K562 (cell line): ENCODE measurements around the gene AOC1. TPM values are rescaled to one million over a fixed set of nuclear protein-coding genes. Genes with fewer than 3 reads are reported as not detected.

Experiments
- ATAC-seq: fragments of 200-7000 bp; cut with Tn5 transposase; 3 replicates; pipeline ENCODE4 v1.9.1; 2020; ENCODE audit warnings: moderate library complexity
- BruUV-seq: library from RNA; stranded (reverse); fragments of 400-500 nt; replicated peaks from 2 replicates; lab custom pipeline; 2021; lab: Mats Ljungman, UMichigan
- CTCF ChIA-PET: fragments of 300-600 bp; formaldehyde crosslinking; extraction: SDS; loops from one replicate; lab custom pipeline; 2021; ENCODE audit warnings: low intra/inter-chr PET ratio; lab: Yijun Ruan, JAX
- POLR2A ChIA-PET: fragments of 300-600, 350-650 bp; sonication (Branson Sonifier 250); formaldehyde crosslinking; extraction: SDS; loops from one replicate; lab custom pipeline; 2021; ENCODE audit warnings: antibody characterized with exemption, inconsistent platforms; lab: Yijun Ruan, JAX
- DNase-seq, 4 experiments: peaks; one replicate each; pipeline versions ENCODE4 v3.0.0 to v3.0.0-alpha.2; 2011 to 2018; ENCODE audit warnings: low spot score in 3 of 4, mixed read lengths in 3 of 4; ENCODE audit errors: extremely low read depth in 1 of 4
- FAIRE-seq: peaks from 2 replicates; lab custom pipeline; 2011; peaks lifted over from hg19 to GRCh38; lab: Jason Lieb, UNC
- H2AFZ ChIP-seq: 2 replicates; pipeline ENCODE4 v1.6.0; 2011; ENCODE audit warnings: low read depth, low read length, control low read depth, inconsistent platforms
- H3K27ac ChIP-seq: fragments of 200-600 bp; 3 replicates; pipeline ENCODE4 v1.8.0; 2011; ENCODE audit warnings: low read depth, mild to moderate bottlenecking, control low read depth, inconsistent platforms, low read length, moderate library complexity, mixed read lengths; ENCODE audit errors: extremely low read depth
- H3K27me3 ChIP-seq, 2 experiments: fragments of 300-600 bp in 1 of 2; 2 replicates in 1 of 2; 3 replicates in 1 of 2; pipeline versions ENCODE4 v1.6.0 to v1.8.0; 2011; ENCODE audit warnings: inconsistent platforms in 2 of 2, low read length in 2 of 2, mild to moderate bottlenecking in 1 of 2, mixed read lengths in 1 of 2, moderate library complexity in 1 of 2; ENCODE audit not compliant: control insufficient read depth in 2 of 2, insufficient read depth in 2 of 2
- H3K36me3 ChIP-seq: fragments of 300-600 bp; 3 replicates; pipeline ENCODE4 v1.8.0; 2011; ENCODE audit warnings: mild to moderate bottlenecking, low read length, inconsistent platforms; ENCODE audit not compliant: control insufficient read depth, insufficient read depth
- H3K4me1 ChIP-seq, 2 experiments: fragments of 200-600 bp in 1 of 2; replicated peaks in 1 of 2; 2 replicates in 1 of 2; 3 replicates in 1 of 2; pipeline versions ENCODE4 v1.5.1 to v1.8.0; 2011; ENCODE audit warnings: inconsistent platforms in 2 of 2, low read length in 2 of 2, mild to moderate bottlenecking in 1 of 2, mixed read lengths in 1 of 2, moderate library complexity in 1 of 2; ENCODE audit not compliant: control insufficient read depth in 2 of 2, insufficient read depth in 2 of 2
- H3K4me2 ChIP-seq: 2 replicates; pipeline ENCODE4 v1.6.1; 2011; ENCODE audit warnings: low read length, control low read depth, inconsistent platforms, mixed read lengths; ENCODE audit not compliant: insufficient read depth
- H3K4me3 ChIP-seq: fragments of 200-600 bp; sonication (generic), shearing (Covaris generic); 2 replicates; pipeline ENCODE4 v1.5.1; 2016; ENCODE audit warnings: control low read depth, inconsistent platforms
- H3K79me2 ChIP-seq: fragments of 200-600 bp; 3 replicates; pipeline ENCODE4 v1.8.0; 2011; ENCODE audit warnings: low read length, inconsistent platforms; ENCODE audit not compliant: control insufficient read depth, insufficient read depth
- H3K9ac ChIP-seq, 2 experiments: 2 replicates each; pipeline versions ENCODE4 v1.6.0 to v1.6.1; 2011; ENCODE audit warnings: low read depth in 2 of 2, low read length in 2 of 2, control low read depth in 1 of 2, inconsistent platforms in 1 of 2, mild to moderate bottlenecking in 1 of 2, mixed read lengths in 1 of 2; ENCODE audit not compliant: insufficient read depth in 1 of 2
- H3K9me1 ChIP-seq: one replicate; pipeline ENCODE4 v1.6.0; 2011; ENCODE audit warnings: inconsistent platforms, mild to moderate bottlenecking, low read length, moderate library complexity; ENCODE audit not compliant: control insufficient read depth, insufficient read depth
- H3K9me3 ChIP-seq: replicated peaks from 2 replicates; pipeline ENCODE4 v1.5.1; 2011; ENCODE audit warnings: low read depth, low read length, inconsistent platforms; ENCODE audit not compliant: control insufficient read depth, insufficient read depth
- H4K20me1 ChIP-seq: replicated peaks from 2 replicates; pipeline ENCODE4 v1.6.1; 2011; ENCODE audit warnings: low read length, inconsistent platforms, mixed read lengths; ENCODE audit not compliant: control insufficient read depth, insufficient read depth
- ARID4B ChIP-seq: sonication (generic); formaldehyde crosslinking; IDR thresholded peaks from 2 replicates; pipeline ENCODE4 v1.8.0; 2022; ENCODE audit warnings: mild to moderate bottlenecking, missing genetic modification reagents
- GABPB1 ChIP-seq: sonication (generic); formaldehyde crosslinking; IDR thresholded peaks from 2 replicates; pipeline ENCODE4 v1.8.0; 2022; ENCODE audit warnings: mild to moderate bottlenecking, missing genetic modification reagents
- GABPB2 ChIP-seq: fragments of 250-450 bp; sonication (Bioruptor Pico); conservative IDR thresholded peaks from 2 replicates; pipeline ENCODE4 v1.5.1; 2021; ENCODE audit warnings: mild to moderate bottlenecking
- HNRNPLL ChIP-seq: fragments of 200-400 bp; formaldehyde crosslinking; IDR thresholded peaks from 2 replicates; pipeline ENCODE4 v1.6.1; 2017; ENCODE audit warnings: low read length, low read depth, mild to moderate bottlenecking; ENCODE audit not compliant: poor library complexity, severe bottlenecking
- ILK ChIP-seq: fragments of 450-650 bp; IDR thresholded peaks from 2 replicates; pipeline ENCODE4 v1.6.1; 2016; ENCODE audit warnings: missing genetic modification characterization, low read depth, mild to moderate bottlenecking, missing compliant biosample characterization, moderate library complexity, borderline replicate concordance
- KLF6 ChIP-seq: fragments of 250-450 bp; sonication (Bioruptor Pico); IDR thresholded peaks from 2 replicates; pipeline ENCODE4 v1.4.0; 2020; ENCODE audit warnings: mild to moderate bottlenecking, moderate library complexity, borderline replicate concordance
- RFX5 ChIP-seq: IDR thresholded peaks from 2 replicates; pipeline ENCODE4 v1.6.1; 2011; ENCODE audit warnings: low read depth, mild to moderate bottlenecking, improper control_type of control experiment, low read length
- SIRT6 ChIP-seq: IDR thresholded peaks from one replicate; pipeline ENCODE4 v1.6.1; 2012; ENCODE audit warnings: low read depth, mild to moderate bottlenecking, control low read depth, inconsistent platforms, low read length, moderate library complexity
- STAT6 ChIP-seq: sonication (generic); formaldehyde crosslinking; IDR thresholded peaks from 2 replicates; pipeline ENCODE4 v1.8.1; 2023; ENCODE audit warnings: mild to moderate bottlenecking, missing genetic modification reagents
- TCF7 ChIP-seq: sonication (generic); IDR thresholded peaks from 2 replicates; pipeline ENCODE4 v1.6.1; 2016; ENCODE audit warnings: antibody characterized with exemption, borderline replicate concordance
- ZNF212 ChIP-seq: fragments of 450-650 bp; formaldehyde crosslinking; IDR thresholded peaks from 2 replicates; pipeline ENCODE4 v1.4.0; 2020; ENCODE audit warnings: mild to moderate bottlenecking
- ZNF551 ChIP-seq: fragments of 250-450 bp; sonication (Bioruptor Pico); IDR thresholded peaks from 2 replicates; pipeline ENCODE4 v1.5.0; 2021; ENCODE audit warnings: mild to moderate bottlenecking, moderate library complexity
- ZNF644 ChIP-seq: fragments of 200-800 bp; sonication (Bioruptor generic); IDR thresholded peaks from 2 replicates; pipeline ENCODE4 v1.6.1; 2016; ENCODE audit warnings: low read depth, missing genetic modification characterization, missing compliant biosample characterization
- WGBS: fragments of 100-300 bp; shearing (Covaris generic); methylation state at CpG from one replicate; pipeline ENCODE4 v1.1.6; 2016; ENCODE audit warnings: low coverage, mixed read lengths; ENCODE audit not compliant: insufficient coverage; ENCODE audit errors: missing lambda C conversion rate; 5-methylcytosine and 5-hydroxymethylcytosine counted together
- in situ Hi-C: fragments of 300-500 bp; cut with MboI; formaldehyde crosslinking; loops from 4 replicates; pipeline ENCODE4 v1.15.0; 2018; ENCODE audit warnings: inconsistent platforms, mixed read lengths
- intact Hi-C: fragments of 100-400 bp; cut with micrococcal nuclease; formaldehyde crosslinking; loops from 2 replicates; pipeline ENCODE4 v1.14.2; 2022
- polyA plus RNA-seq, 8 experiments: library from polyadenylated mRNA; depleted of rRNA in 4 of 8; stranded (reverse) in 5 of 8; unstranded in 3 of 8; fragments of >200 nt; fragmentation: Nextera tagmentation in 2 of 8; fragmentation: Illumina TruSeq in 1 of 8; extraction: Ambion mirVana in 2 of 8; extraction: Trizol in 1 of 8; gene quantifications; 2 replicates each; pipeline versions ENCODE4 v1.2.1 to v1.2.3, GENCODE V29; 2011 to 2014; ENCODE audit warnings: inconsistent platforms in 1 of 8, missing spikeins in 1 of 8
- total RNA-seq, 7 experiments: library from RNA; depleted of rRNA in 6 of 7; stranded (reverse); fragments of >200 nt in 6 of 7; fragmentation: Illumina TruSeq in 2 of 7; extraction: Trizol in 2 of 7; gene quantifications; 2 replicates each; pipeline versions ENCODE4 v1.2.1 to v1.2.3, GENCODE V29; 2011 to 2021; ENCODE audit warnings: low replicate concordance in 1 of 7

The AOC1 gene
- total and polyA plus RNA-seq, 9 of the 15 experiments (the other 6 are each of a cell fraction or from before 2014, with no cell fraction given), result not detected

GRCh38 chr7:150862356-150862755, 10.0 kb downstream of the AOC1 start (continued):
- TF ChIP-seq ARID4B (CRISPR knock-in tag) (no peak), HNRNPLL (no peak), ZNF644 (tag) (no peak), KLF6 (CRISPR knock-in tag) (no peak)
- TF ChIP-seq, all 486 proteins: peak for 0

- no peak overlapping the region for H3K9ac ChIP-seq
- intact Hi-C loops, result no loop called here
- no peaks in the 10 kb centered on the region for H3K9me3 ChIP-seq
- peaks cover 57 to 84% of the 10 kb centered on the region in 2 experiments for H3K27me3 ChIP-seq
- POLR2A ChIA-PET, result interaction anchor here (1.0 to 1.7 kb wide), 2 partner anchors 13 to 76 kb away, joined by 3 to 7 read pairs; no protein-coding TSS in a partner anchor
- H3K4me1 ChIP-seq, result peaks cover 0 to 3% of the 10 kb centered on the region in 2 experiments; a peak in 1 of 5 replicates
- no peaks in the 10 kb centered on the region for H3K36me3 ChIP-seq
- H3K9me1 ChIP-seq, result no peaks in the 10 kb centered on the region
- H3K4me2 ChIP-seq, result no peak overlapping the region
- BruUV-seq, result no TSS peak
- ATAC-seq (no peak), FAIRE-seq (no peak), DNase-seq (peak in 1 of 4 experiments; percentile 4)
- H3K79me2 ChIP-seq, result no peaks in the 10 kb centered on the region
- WGBS, result 2% methylated on average over 6 of the region's 6 CpGs
- in situ Hi-C loops, result no loop called here
- CTCF ChIA-PET, result no interaction called here
- H4K20me1 ChIP-seq, result no peaks in the 10 kb centered on the region
- H3K4me3 ChIP-seq, result no peak overlapping the region
- H3K27ac ChIP-seq, result no peak overlapping the region
- no peak overlapping the region for H2AFZ ChIP-seq
- TF ChIP-seq GABPB2 (CRISPR knock-in tag), result no peak
- no peak for TF ChIP-seq SIRT6
- no peak for TF ChIP-seq ZNF212 (CRISPR knock-in tag)
- no peak for TF ChIP-seq TCF7
- TF ChIP-seq STAT6, result no peak
- no peak for TF ChIP-seq GABPB1 (CRISPR knock-in tag)
- no peak for TF ChIP-seq RFX5
- TF ChIP-seq ZNF551 (CRISPR knock-in tag), result no peak
- no peak for TF ChIP-seq ILK (tag)
Measured at GRCh38 chr7:150863946-150864345, 11.6 kb downstream of the AOC1 start.
